IPS DF 6.9 (cell line): ENCODE measurements around the gene TNN.
A peak's percentile ranks its signal among the peaks of the same experiment; 100 is the strongest.
"Not testable (repeated sequence)": the region's sequence is repeated elsewhere in the genome, so short reads cannot be mapped to it uniquely, and the experiment has no call there.

ENCODE experiments used
- DNase-seq: peaks from one replicate; pipeline ENCODE4 v3.0.0-alpha.2; 2013; ENCODE audit warnings: low read depth, low spot score
- H3K27ac ChIP-seq: one replicate; pipeline ENCODE4 v1.5.1; 2013; ENCODE audit warnings: low read length, control low read depth
- H3K27me3 ChIP-seq: 2 replicates; pipeline ENCODE4 v1.6.1; 2013; ENCODE audit warnings: mild to moderate bottlenecking, low read length; ENCODE audit not compliant: control insufficient read depth, insufficient read depth
- H3K36me3 ChIP-seq: 2 replicates; pipeline ENCODE4 v1.6.1; 2013; ENCODE audit warnings: low read length; ENCODE audit not compliant: control insufficient read depth, insufficient read depth
- H3K4me1 ChIP-seq: 2 replicates; pipeline ENCODE4 v1.6.1; 2013; ENCODE audit warnings: low read length; ENCODE audit not compliant: control insufficient read depth, insufficient read depth
- H3K4me3 ChIP-seq: 2 replicates; pipeline ENCODE4 v1.5.1; 2013; ENCODE audit warnings: mild to moderate bottlenecking, low read length
- H3K9me3 ChIP-seq: 2 replicates; pipeline ENCODE4 v1.6.1; 2013; ENCODE audit warnings: low read length, inconsistent platforms; ENCODE audit not compliant: control insufficient read depth, insufficient read depth
- WGBS: extraction: QIAGEN DNeasy Blood & Tissue Kit; methylation state at CpG from one replicate; pipeline ENCODE4 v1.1.7; 2013; ENCODE audit warnings: mixed read lengths, missing lambda C conversion rate; ENCODE audit not compliant: insufficient read length, insufficient coverage; 5-methylcytosine and 5-hydroxymethylcytosine counted together

The TNN gene, protein sequence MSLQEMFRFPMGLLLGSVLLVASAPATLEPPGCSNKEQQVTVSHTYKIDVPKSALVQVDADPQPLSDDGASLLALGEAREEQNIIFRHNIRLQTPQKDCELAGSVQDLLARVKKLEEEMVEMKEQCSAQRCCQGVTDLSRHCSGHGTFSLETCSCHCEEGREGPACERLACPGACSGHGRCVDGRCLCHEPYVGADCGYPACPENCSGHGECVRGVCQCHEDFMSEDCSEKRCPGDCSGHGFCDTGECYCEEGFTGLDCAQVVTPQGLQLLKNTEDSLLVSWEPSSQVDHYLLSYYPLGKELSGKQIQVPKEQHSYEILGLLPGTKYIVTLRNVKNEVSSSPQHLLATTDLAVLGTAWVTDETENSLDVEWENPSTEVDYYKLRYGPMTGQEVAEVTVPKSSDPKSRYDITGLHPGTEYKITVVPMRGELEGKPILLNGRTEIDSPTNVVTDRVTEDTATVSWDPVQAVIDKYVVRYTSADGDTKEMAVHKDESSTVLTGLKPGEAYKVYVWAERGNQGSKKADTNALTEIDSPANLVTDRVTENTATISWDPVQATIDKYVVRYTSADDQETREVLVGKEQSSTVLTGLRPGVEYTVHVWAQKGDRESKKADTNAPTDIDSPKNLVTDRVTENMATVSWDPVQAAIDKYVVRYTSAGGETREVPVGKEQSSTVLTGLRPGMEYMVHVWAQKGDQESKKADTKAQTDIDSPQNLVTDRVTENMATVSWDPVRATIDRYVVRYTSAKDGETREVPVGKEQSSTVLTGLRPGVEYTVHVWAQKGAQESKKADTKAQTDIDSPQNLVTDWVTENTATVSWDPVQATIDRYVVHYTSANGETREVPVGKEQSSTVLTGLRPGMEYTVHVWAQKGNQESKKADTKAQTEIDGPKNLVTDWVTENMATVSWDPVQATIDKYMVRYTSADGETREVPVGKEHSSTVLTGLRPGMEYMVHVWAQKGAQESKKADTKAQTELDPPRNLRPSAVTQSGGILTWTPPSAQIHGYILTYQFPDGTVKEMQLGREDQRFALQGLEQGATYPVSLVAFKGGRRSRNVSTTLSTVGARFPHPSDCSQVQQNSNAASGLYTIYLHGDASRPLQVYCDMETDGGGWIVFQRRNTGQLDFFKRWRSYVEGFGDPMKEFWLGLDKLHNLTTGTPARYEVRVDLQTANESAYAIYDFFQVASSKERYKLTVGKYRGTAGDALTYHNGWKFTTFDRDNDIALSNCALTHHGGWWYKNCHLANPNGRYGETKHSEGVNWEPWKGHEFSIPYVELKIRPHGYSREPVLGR (N-terminal part only)

DNA sequence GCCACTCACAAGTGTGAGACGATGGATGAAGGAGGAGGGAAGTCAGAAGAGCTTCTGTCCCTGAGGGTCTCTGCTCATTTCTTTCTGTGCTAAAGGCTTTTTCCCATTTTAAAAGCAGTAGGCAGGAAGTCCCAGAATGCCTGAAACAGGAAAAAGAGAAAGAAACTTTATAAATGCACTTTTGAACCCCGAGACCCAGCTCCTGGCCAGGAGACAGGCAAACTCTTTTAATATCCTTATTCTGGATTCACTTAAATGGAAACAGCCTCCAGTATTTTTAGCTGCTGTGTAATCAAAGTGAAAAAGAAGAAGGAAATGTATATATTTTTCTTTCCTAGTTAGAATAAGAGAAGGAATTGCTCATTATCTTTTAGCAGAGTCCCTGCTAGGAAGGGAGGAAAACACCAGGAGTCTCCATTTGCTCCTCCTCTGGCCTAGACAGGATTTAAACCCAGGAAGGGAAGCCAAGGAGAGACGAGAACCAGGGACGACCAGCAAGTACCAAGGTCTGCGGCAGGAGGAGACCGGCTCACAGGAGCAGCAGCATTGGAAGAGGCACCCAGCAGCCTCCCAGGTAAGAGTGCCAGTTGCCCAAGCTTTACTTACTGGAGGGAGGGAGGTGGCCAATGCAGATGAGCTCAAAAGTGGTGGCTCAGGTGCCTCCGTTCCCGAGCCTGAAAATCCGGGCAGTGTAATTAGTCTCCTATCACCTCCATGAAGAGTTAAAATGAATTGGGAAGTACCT lies at the start of gene TNN:
TSS of gene TNN (plus strand) at position 472 of the 745 bp plus-strand sequence. CDS start 9,586 bp downstream, outside the sequence.
- no peaks in the 10 kb centered on the region for H3K27me3 ChIP-seq
- no peak for DNase-seq
- no CpG with 5 or more reads among the region's 9 CpGs for WGBS

DNA sequence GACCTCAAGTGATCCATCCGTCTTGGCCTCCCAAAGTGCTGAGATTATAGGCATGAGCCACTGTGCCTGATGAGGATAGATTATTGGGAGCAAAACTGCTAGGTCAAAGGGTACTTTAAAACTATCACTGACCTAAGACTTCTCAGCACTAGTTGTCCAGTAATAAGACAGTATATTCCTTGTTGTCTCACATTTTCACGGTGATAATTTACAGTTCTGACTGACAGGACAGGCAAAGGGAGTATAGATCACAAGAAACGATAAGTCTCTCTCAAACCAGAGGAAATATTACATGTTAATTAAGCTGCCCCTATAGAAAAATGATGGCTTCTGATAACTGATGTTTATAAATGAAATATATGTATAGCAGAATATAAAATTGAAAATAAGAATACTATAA lies 48.1 kb upstream of the TNN start:
- Histone ChIP-seq H3K27ac (no peak overlapping the region), H3K27me3 (no peaks in the 10 kb centered on the region), H3K4me3 (no peak overlapping the region), H3K36me3 (peaks cover 4% of the 10 kb centered on the region; the same call in 1 of the 2 replicates), H3K4me1 (no peaks in the 10 kb centered on the region; the same call in 1 of the 2 replicates), H3K9me3 (no peaks in the 10 kb centered on the region)
- no CpG with 5 or more reads among the region's 3 CpGs for WGBS
- DNase-seq = no peak

More for the DNA sequence above, at the start of gene TNN:
- Histone ChIP-seq H3K9me3 (no peaks in the 10 kb centered on the region), H3K27ac (no peak within 1 kb of the TSS), H3K4me3 (no peak within 1 kb of the TSS), H3K36me3 (no peaks in the 10 kb centered on the region), H3K4me1 (peaks cover 9% of the 10 kb centered on the region)

DNA sequence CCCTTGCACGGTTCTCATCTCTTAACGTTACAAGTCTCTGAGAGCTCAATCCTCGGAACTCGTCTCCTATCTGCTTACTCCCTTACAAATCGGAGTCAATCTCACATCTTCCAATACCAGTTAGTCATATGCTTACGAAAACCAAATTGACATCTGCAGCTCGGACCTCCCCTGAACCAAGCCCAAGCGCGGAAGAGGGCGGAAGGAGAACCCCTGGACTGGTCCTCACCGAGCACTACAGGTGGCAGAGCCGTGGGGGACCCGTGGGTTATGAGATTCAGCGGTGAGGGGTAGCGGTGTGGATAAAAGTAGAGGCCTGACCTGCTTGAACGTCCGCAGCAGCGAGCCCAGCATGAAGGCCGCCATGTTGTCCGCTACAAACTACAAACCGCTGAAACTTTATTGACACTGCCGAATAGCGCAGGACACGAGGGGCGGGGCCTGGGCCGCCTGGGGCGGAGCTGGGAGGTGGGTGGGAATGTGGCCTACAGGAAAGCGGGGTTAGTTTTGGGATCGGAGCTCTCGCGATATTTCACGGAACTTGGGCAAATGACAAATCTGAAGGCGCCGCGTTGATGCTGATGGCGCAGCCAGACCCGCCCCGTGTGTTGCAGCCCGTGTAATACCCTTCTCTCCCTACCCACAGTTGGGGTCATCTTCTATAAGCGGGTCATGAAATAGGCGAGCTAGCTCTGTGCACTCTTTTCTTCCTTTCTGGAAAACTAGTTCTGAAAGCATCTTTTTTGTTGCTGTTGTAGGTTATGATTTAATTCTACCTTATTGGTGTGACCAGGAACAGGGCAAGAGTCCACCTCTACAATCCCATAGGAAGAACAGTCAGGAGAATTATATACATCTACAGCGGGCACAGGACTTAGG lies 44.4 kb upstream of the TNN start, which contains the start of gene MRPS14:
TSS of gene MRPS14 (minus strand) at position 383 of the 879 bp plus-strand sequence. CDS start at position 366, 17 bp downstream.
- peak within 1 kb of the TSS; percentile 89 for H3K4me3 ChIP-seq
- H3K36me3 ChIP-seq = no peaks in the 10 kb centered on the region; the same call in 1 of the 2 replicates
- no peaks in the 10 kb centered on the region for H3K27me3 ChIP-seq
- H3K4me1 ChIP-seq = no peaks in the 10 kb centered on the region; the same call in 1 of the 2 replicates
- no CpG with 5 or more reads among the region's 42 CpGs for WGBS
- H3K27ac ChIP-seq = no peak within 1 kb of the TSS
- DNase-seq = peak; percentile 100
- H3K9me3 ChIP-seq = no peaks in the 10 kb centered on the region

DNA sequence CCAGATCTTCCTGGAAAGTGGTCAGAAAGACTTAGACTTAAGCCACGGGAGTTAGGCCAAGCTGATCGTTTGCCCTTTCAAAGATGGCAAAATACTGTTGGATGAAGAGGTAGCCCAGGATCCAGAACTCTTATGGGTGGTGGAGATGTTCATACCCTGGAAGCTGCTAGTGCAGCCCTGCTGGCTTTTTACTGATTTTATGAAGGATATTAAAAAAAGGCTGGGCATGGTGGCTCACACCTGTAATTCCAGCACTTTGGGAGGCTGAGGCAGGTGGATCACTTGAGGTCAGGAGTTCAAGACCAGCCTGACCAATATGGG lies 43.8 kb upstream of the TNN start:
- not testable (repeated sequence) for H3K36me3 ChIP-seq, H3K9me3 ChIP-seq, H3K27ac ChIP-seq, H3K27me3 ChIP-seq, DNase-seq, H3K4me1 ChIP-seq
- WGBS = no CpG with 5 or more reads among the region's 2 CpGs
- H3K4me3 ChIP-seq = peak overlapping the region; percentile 37; the same call in 1 of the 2 replicates

DNA sequence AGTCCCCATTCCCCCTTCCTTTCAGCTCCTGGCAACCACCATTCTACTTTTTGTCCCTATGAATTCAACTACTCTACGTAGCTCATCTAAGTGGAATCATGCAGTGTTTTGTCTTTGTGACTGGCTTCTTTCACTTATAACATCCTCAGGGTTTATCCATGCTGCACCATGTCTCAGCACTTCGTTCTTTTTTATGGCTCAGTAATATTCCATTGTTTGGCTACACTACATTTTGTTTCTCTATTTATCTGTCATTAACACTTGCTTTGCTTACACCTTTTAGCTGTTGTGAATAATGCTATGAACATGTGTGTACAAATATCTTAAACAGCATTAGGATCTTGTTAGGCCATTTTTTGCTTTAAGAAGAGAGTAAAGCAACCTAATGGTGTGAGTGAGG lies 42.9 kb upstream of the TNN start:
- no CpG with 5 or more reads among the region's 2 CpGs for WGBS
- Histone ChIP-seq H3K27ac (no peak overlapping the region), H3K4me3 (no peak overlapping the region), H3K9me3 (no peaks in the 10 kb centered on the region), H3K4me1 (peaks cover 1% of the 10 kb centered on the region; the same call in 1 of the 2 replicates), H3K27me3 (no peaks in the 10 kb centered on the region), H3K36me3 (no peaks in the 10 kb centered on the region)
- no peak for DNase-seq

DNA sequence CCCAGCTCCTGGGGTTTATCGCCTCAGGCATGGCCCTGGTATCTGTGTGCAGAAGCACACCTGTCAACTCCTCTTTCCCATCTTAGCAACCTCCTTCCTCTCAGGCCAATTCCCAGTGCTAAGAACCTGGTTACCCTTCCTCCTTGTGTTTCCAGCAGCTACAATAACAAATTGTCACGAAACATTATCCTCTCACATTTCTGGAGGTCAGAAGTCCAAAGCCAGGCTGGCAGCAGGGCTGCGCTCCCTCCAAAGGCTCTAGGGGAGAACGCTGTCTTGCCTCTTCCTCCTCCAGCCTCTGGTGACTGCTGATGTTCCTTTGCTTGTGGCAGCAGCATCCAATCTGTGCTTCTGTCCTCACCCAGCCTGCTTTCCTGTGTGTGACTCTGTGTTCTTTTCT lies 33.7 kb upstream of the TNN start:
- Histone ChIP-seq H3K27me3 (no peaks in the 10 kb centered on the region), H3K27ac (no peak overlapping the region), H3K4me3 (no peak overlapping the region), H3K36me3 (no peaks in the 10 kb centered on the region), H3K9me3 (no peaks in the 10 kb centered on the region), H3K4me1 (peaks cover 1% of the 10 kb centered on the region; the same call in 1 of the 2 replicates)
- DNase-seq = no peak
- no CpG with 5 or more reads among the region's 4 CpGs for WGBS

DNA sequence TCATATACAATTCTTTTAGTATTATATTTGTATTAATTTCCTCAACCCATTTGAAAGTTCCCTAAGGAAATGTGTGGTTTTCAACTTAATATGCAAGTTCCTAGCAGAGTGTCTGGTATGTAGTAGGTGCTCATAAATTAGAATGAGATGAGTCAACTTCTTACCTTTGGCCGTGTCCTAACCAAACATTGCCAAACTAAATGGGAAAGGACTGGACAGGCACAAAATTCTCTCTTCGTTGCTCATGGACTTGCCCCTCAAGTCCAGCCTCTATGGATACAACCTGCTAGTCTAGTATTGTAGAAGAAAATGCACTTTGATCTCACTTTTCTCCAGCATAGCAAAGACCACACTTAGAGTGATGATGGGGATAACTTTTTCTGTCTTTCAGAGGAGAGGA lies 32.9 kb upstream of the TNN start:
- H3K27ac ChIP-seq = no peak overlapping the region
- WGBS = no CpG with 5 or more reads among the region's 2 CpGs
- no peaks in the 10 kb centered on the region; the same call in 1 of the 2 replicates for H3K4me1 ChIP-seq
- DNase-seq = no peak
- no peaks in the 10 kb centered on the region for H3K36me3 ChIP-seq
- no peaks in the 10 kb centered on the region for H3K9me3 ChIP-seq
- no peak overlapping the region for H3K4me3 ChIP-seq
- H3K27me3 ChIP-seq = no peaks in the 10 kb centered on the region

DNA sequence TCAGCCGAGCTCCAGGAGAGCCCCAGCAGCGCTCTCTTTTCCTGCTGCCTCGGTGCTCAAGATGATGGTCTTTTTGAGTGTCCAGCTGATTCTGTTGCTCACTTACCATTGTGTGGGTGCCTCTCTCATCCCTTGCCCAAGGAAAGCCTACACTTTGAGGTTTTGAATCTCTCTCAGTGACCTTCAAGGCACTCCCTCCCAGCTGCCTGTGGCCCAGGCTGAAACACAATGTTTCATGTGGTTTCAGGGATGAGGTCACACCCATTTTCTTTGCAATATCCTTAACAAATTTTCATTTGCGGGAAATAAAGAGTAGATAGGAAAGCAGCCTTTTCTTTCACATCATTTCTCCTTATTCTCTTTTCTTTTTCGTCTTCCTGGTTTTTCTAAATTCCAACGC lies 31.8 kb upstream of the TNN start:
- 100% methylated on average over 2 of the region's 6 CpGs for WGBS
- Histone ChIP-seq H3K27me3 (no peaks in the 10 kb centered on the region), H3K36me3 (no peaks in the 10 kb centered on the region), H3K4me1 (no peaks in the 10 kb centered on the region; the same call in 1 of the 2 replicates), H3K4me3 (no peak overlapping the region), H3K27ac (no peak overlapping the region), H3K9me3 (no peaks in the 10 kb centered on the region)
- DNase-seq = no peak

DNA sequence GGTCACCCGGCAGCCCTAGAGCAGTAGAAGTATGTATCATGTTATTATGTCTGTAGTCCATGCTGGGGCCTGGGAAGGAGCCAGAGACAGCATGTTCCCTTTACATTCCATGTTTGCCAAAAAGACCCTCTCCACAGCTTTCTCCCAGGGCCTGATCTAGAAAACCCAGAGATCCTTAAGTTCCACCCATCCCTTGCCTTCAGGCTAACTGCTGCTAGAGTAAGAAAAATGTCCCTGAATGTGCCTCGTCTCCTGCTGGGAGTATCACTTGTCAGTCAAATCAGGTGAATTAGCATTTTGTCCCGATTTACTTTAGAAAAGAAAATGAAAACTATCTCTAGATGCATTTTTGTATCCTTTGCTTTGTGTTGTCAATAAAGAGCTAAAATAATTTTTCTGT lies 31.2 kb upstream of the TNN start:
- Histone ChIP-seq H3K27ac (no peak overlapping the region), H3K4me3 (no peak overlapping the region), H3K36me3 (no peaks in the 10 kb centered on the region), H3K9me3 (no peaks in the 10 kb centered on the region), H3K4me1 (no peaks in the 10 kb centered on the region; the same call in 1 of the 2 replicates), H3K27me3 (no peaks in the 10 kb centered on the region)
- no peak for DNase-seq
- no CpG with 5 or more reads among the region's 3 CpGs for WGBS
